GM19468 (cell line): Measurements from ENCODE around the gene GPR3.
"Not testable (repeated sequence)": the region's sequence is repeated elsewhere in the genome, so short reads cannot be mapped to it uniquely, and the experiment has no call there.

Source experiments
- ATAC-seq: cut with Tn5 transposase; IDR thresholded peaks from one replicate; pipeline ENCODE4 v1.9.1; 2021; ENCODE audit warnings: mild to moderate bottlenecking, moderate library complexity, moderate number of reproducible peaks; ENCODE audit not compliant: unreplicated experiment; ENCODE audit errors: extremely low read depth

The GPR3 gene

GRCh38 chr1:27397110-27397509 lies 4.7 kb downstream of the GPR3 start:
- ATAC-seq: no peak

GRCh38 chr1:27397749-27398148 lies 5.3 kb downstream of the GPR3 start:
- ATAC-seq: no peak

- ATAC-seq: no peak
Observed at GRCh38 chr1:27398405-27399149, 6.2 kb downstream of the GPR3 start.

- ATAC-seq: no peak
Observed at GRCh38 chr1:27399251-27400025, 7.0 kb downstream of the GPR3 start.

- no peak for ATAC-seq
Observed at GRCh38 chr1:27400082-27400962, 7.9 kb downstream of the GPR3 start.

GRCh38 chr1:27400963-27401341 lies 8.5 kb downstream of the GPR3 start:
- ATAC-seq: no peak

GRCh38 chr1:27402349-27402754 lies 9.9 kb downstream of the GPR3 start:
- ATAC-seq: no peak

- ATAC-seq: no peak
Observed at GRCh38 chr1:27403065-27403726, 10.8 kb downstream of the GPR3 start.

- no peak for ATAC-seq
Observed at GRCh38 chr1:27403931-27404330, 11.5 kb downstream of the GPR3 start.

- no peak for ATAC-seq
Observed at GRCh38 chr1:27405074-27405473, 12.7 kb downstream of the GPR3 start.

GRCh38 chr1:27405598-27406361 lies 13.4 kb downstream of the GPR3 start:
- ATAC-seq: not testable (repeated sequence)

GRCh38 chr1:27406362-27406680 lies 13.9 kb downstream of the GPR3 start:
- no peak for ATAC-seq

GRCh38 chr1:27406791-27407190 lies 14.4 kb downstream of the GPR3 start:
- ATAC-seq: not testable (repeated sequence)

- no peak for ATAC-seq
Observed at GRCh38 chr1:27408151-27408550, 15.7 kb downstream of the GPR3 start.

- ATAC-seq: no peak
Observed at GRCh38 chr1:27409669-27410068, 17.2 kb downstream of the GPR3 start.

- ATAC-seq: no peak
Observed at GRCh38 chr1:27410709-27411108, 18.3 kb downstream of the GPR3 start.

GRCh38 chr1:27412502-27412901 lies 20.1 kb downstream of the GPR3 start:
- ATAC-seq: no peak

GRCh38 chr1:27413004-27413403 lies 20.6 kb downstream of the GPR3 start:
- no peak for ATAC-seq

GRCh38 chr1:27414091-27414490 lies 21.7 kb downstream of the GPR3 start:
- ATAC-seq: no peak
